GM19467 (cell line): ENCODE measurements around the gene BICRA.
"Not testable (repeated sequence)": the region's sequence is repeated elsewhere in the genome, so short reads cannot be mapped to it uniquely, and the experiment has no call there.

Experiments used
- ATAC-seq: cut with Tn5 transposase; IDR thresholded peaks from one replicate; pipeline ENCODE4 v1.9.1; 2021; ENCODE audit warnings: mild to moderate bottlenecking, moderate library complexity; ENCODE audit not compliant: unreplicated experiment

The BICRA gene

GRCh38 chr19:47658431-47659348 is 49.8 kb downstream of the BICRA start:
- no peak for ATAC-seq

GRCh38 chr19:47660435-47660832 is 51.5 kb downstream of the BICRA start:
- no peak for ATAC-seq

- no peak for ATAC-seq
These were observed 52.2 kb downstream of the BICRA start for GRCh38 chr19:47661161-47661560.

GRCh38 chr19:47661611-47662010 is 52.7 kb downstream of the BICRA start:
- no peak for ATAC-seq

GRCh38 chr19:47663435-47663910 is 54.5 kb downstream of the BICRA start:
- no peak for ATAC-seq

- ATAC-seq = no peak
These were observed 55.2 kb downstream of the BICRA start for GRCh38 chr19:47663911-47664771.

- not testable (repeated sequence) for ATAC-seq
These were observed 59.6 kb downstream of the BICRA start for GRCh38 chr19:47668556-47668955.

GRCh38 chr19:47670736-47671135 is 61.8 kb downstream of the BICRA start:
- ATAC-seq = no peak

GRCh38 chr19:47671499-47671898 is 62.6 kb downstream of the BICRA start:
- no peak for ATAC-seq

- no peak for ATAC-seq
These were observed 64.5 kb downstream of the BICRA start for GRCh38 chr19:47673426-47673825.

GRCh38 chr19:47674548-47674947 is 65.6 kb downstream of the BICRA start:
- ATAC-seq = no peak

GRCh38 chr19:47675271-47675670 is 66.3 kb downstream of the BICRA start:
- no peak for ATAC-seq

GRCh38 chr19:47675859-47676258 is 66.9 kb downstream of the BICRA start:
- ATAC-seq = no peak

GRCh38 chr19:47676811-47677210 is 67.9 kb downstream of the BICRA start:
- no peak for ATAC-seq

- no peak for ATAC-seq
These were observed 70.4 kb downstream of the BICRA start for GRCh38 chr19:47679251-47679900.

- ATAC-seq = no peak
These were observed 71.3 kb downstream of the BICRA start for GRCh38 chr19:47679922-47680857.

GRCh38 chr19:47680858-47681332 is 72.0 kb downstream of the BICRA start:
- no peak for ATAC-seq

- ATAC-seq = no peak
These were observed 72.5 kb downstream of the BICRA start for GRCh38 chr19:47681388-47681787.

GRCh38 chr19:47681936-47682335 is 73.0 kb downstream of the BICRA start:
- no peak for ATAC-seq

- no peak for ATAC-seq
These were observed 74.0 kb downstream of the BICRA start for GRCh38 chr19:47682939-47683338.
